Pulmonary artery endothelial cell (primary cell): ENCODE measurements around the gene SLF2. TPM values are rescaled to one million over a fixed set of nuclear protein-coding genes. Genes with fewer than 3 reads are reported as not detected.
A peak's percentile ranks its signal among the peaks of the same experiment; 100 is the strongest.

Source experiments
- DNase-seq: peaks from one replicate; pipeline ENCODE4 v3.0.0-alpha.2; 2011; ENCODE audit warnings: low read depth, low spot score
- total RNA-seq: library from RNA; depleted of rRNA; stranded (reverse); fragments of >200 nt; gene quantifications from 2 replicates; pipeline ENCODE4 v1.2.3, GENCODE V29; 2014

Gene SLF2
- 18.1 and 36.7 TPM in 2 replicates for total RNA-seq

- peak; percentile 95 for DNase-seq
These were observed at the start of gene SLF2 for GRCh38 chr10:100912605-100913469. TSS of gene SLF2 (plus strand) at chr10:100912963. CDS start at chr10:100913111, 148 bp downstream.

- no peak for DNase-seq
These were observed 49.3 kb upstream of the SLF2 start for GRCh38 chr10:100863433-100863832.

- no peak for DNase-seq
These were observed 48.5 kb upstream of the SLF2 start for GRCh38 chr10:100864036-100864885.

- DNase-seq: no peak
These were observed 47.8 kb upstream of the SLF2 start for GRCh38 chr10:100864978-100865377.

GRCh38 chr10:100866010-100866409 is 46.8 kb upstream of the SLF2 start:
- DNase-seq: no peak

GRCh38 chr10:100866575-100867098 is 46.1 kb upstream of the SLF2 start:
- DNase-seq: no peak

GRCh38 chr10:100867261-100867963 is 45.4 kb upstream of the SLF2 start:
- no peak for DNase-seq

- DNase-seq: no peak
These were observed 44.4 kb upstream of the SLF2 start for GRCh38 chr10:100868382-100868781.

- DNase-seq: no peak
These were observed 43.4 kb upstream of the SLF2 start for GRCh38 chr10:100869399-100869798.

- DNase-seq: no peak
These were observed 40.5 kb upstream of the SLF2 start for GRCh38 chr10:100872034-100872791.

- DNase-seq: no peak
These were observed 39.5 kb upstream of the SLF2 start for GRCh38 chr10:100873146-100873826.

- no peak for DNase-seq
These were observed 38.9 kb upstream of the SLF2 start for GRCh38 chr10:100873827-100874326.

- no peak for DNase-seq
These were observed 37.9 kb upstream of the SLF2 start for GRCh38 chr10:100874702-100875483.

- no peak for DNase-seq
These were observed 37.1 kb upstream of the SLF2 start for GRCh38 chr10:100875484-100876166.

- DNase-seq: no peak
These were observed 35.9 kb upstream of the SLF2 start for GRCh38 chr10:100876585-100877460.

GRCh38 chr10:100877461-100877850 is 35.3 kb upstream of the SLF2 start:
- no peak for DNase-seq

- peak; percentile 17 for DNase-seq
These were observed 34.4 kb upstream of the SLF2 start for GRCh38 chr10:100878291-100878910.
